Endodermal cell (in vitro differentiated cells): ENCODE data around the gene RORB. TPM values are rescaled to one million over a fixed set of nuclear protein-coding genes. Genes with fewer than 3 reads are reported as not detected.

Experiments
- DNase-seq: peaks from one replicate; pipeline ENCODE4 v3.0.0-alpha.2; 2017
- H3K27ac ChIP-seq: 2 replicates; pipeline ENCODE4 v1.5.1; 2013; ENCODE audit warnings: mild to moderate bottlenecking, low read depth, low read length, moderate library complexity
- H3K27me3 ChIP-seq: 2 replicates; pipeline ENCODE4 v1.6.1; 2013; ENCODE audit warnings: mild to moderate bottlenecking, low read length, moderate library complexity; ENCODE audit not compliant: insufficient read depth, control insufficient read depth, poor library complexity, severe bottlenecking
- H3K36me3 ChIP-seq: 2 replicates; pipeline ENCODE4 v1.7.0; 2013; ENCODE audit warnings: mild to moderate bottlenecking, low read length, moderate library complexity; ENCODE audit not compliant: control insufficient read depth, insufficient read depth
- H3K4me1 ChIP-seq: one replicate; pipeline ENCODE4 v1.7.0; 2013; ENCODE audit warnings: low read length; ENCODE audit not compliant: control insufficient read depth, insufficient read depth
- H3K4me3 ChIP-seq: 2 replicates; pipeline ENCODE4 v1.5.1; 2013; ENCODE audit warnings: mild to moderate bottlenecking, low read length, moderate library complexity
- H3K9ac ChIP-seq: 2 replicates; pipeline ENCODE4 v1.6.1; 2013; ENCODE audit warnings: mild to moderate bottlenecking, low read length, moderate library complexity; ENCODE audit not compliant: poor library complexity, severe bottlenecking; ENCODE audit errors: extremely low read depth
- H3K9me3 ChIP-seq: 2 replicates; pipeline ENCODE4 v1.6.1; 2013; ENCODE audit warnings: mild to moderate bottlenecking, low read length, moderate library complexity; ENCODE audit not compliant: control insufficient read depth
- H3K27ac Mint-ChIP-seq: 2 replicates; pipeline ENCODE4 v1.8.0; 2020; ENCODE audit warnings: mixed read lengths
- H3K27me3 Mint-ChIP-seq: 2 replicates; pipeline ENCODE4 v1.8.0; 2021; ENCODE audit warnings: mild to moderate bottlenecking, mixed read lengths; ENCODE audit not compliant: insufficient read depth
- H3K36me3 Mint-ChIP-seq: 2 replicates; pipeline ENCODE4 v1.8.0; 2020; ENCODE audit warnings: low read depth, mixed read lengths
- H3K4me1 Mint-ChIP-seq: 2 replicates; pipeline ENCODE4 v1.8.0; 2020; ENCODE audit warnings: mixed read lengths
- H3K4me3 Mint-ChIP-seq: 2 replicates; pipeline ENCODE4 v1.8.0; 2020; ENCODE audit warnings: mild to moderate bottlenecking, moderate library complexity, mixed read lengths
- H3K9me3 Mint-ChIP-seq: 2 replicates; pipeline ENCODE4 v1.8.0; 2020; ENCODE audit warnings: mild to moderate bottlenecking, mixed read lengths
- CTCF ChIP-seq: fragments of 200-600 bp; sonication (generic); conservative IDR thresholded peaks from 2 replicates; pipeline ENCODE4 v1.5.0; 2021; ENCODE audit warnings: antibody characterized with exemption, mild to moderate bottlenecking
- WGBS, 2 experiments: methylation state at CpG; one replicate each; pipeline versions ENCODE4 v1.1.5 to v1.1.7; 2013; ENCODE audit warnings: missing lambda C conversion rate in 2 of 2, mixed read lengths in 1 of 2; ENCODE audit not compliant: insufficient coverage in 1 of 2, insufficient read length in 1 of 2; 5-methylcytosine and 5-hydroxymethylcytosine counted together
- total RNA-seq, 2 donors: library from RNA; stranded (reverse); fragmentation: NEBNext Ultra II Directional in 1 of 2; extraction: Animal tissue kit (Norgen Biotek cat#: 25700) in 1 of 2; gene quantifications; 2 replicates in 1 of 2; 3 replicates in 1 of 2; pipeline ENCODE4 v1.2.1, GENCODE V29; 2021

Gene RORB
- total RNA-seq, 2 donors from 2014 or later, result 0.18 to 0.88 TPM

GRCh38 chr9:74503666-74504065, 6.5 kb downstream of the RORB start:
- peaks cover 39% of the 10 kb centered on the region for H3K27me3 Mint-ChIP-seq
- H3K4me1 Mint-ChIP-seq, result peaks cover 22% of the 10 kb centered on the region
- Histone ChIP-seq H3K4me3 (no peak overlapping the region), H3K27ac (no peak overlapping the region), H3K27me3 (peaks cover 37% of the 10 kb centered on the region), H3K4me1 (no peaks in the 10 kb centered on the region), H3K9ac (no peak overlapping the region), H3K9me3 (no peaks in the 10 kb centered on the region), H3K36me3 (no peaks in the 10 kb centered on the region)
- H3K27ac Mint-ChIP-seq, result no peak overlapping the region
- no peak overlapping the region for H3K4me3 Mint-ChIP-seq
- DNase-seq, result no peak
- H3K36me3 Mint-ChIP-seq, result no peaks in the 10 kb centered on the region
- no peak for TF ChIP-seq CTCF
- no peaks in the 10 kb centered on the region for H3K9me3 Mint-ChIP-seq
- 80 to 96% methylated on average over 2 of the region's 3 CpGs for WGBS, 2 experiments

- TF ChIP-seq CTCF, result no peak
- no peak for DNase-seq
- 100% methylated on average over 2 of the region's 2 CpGs; no CpG with 5 or more reads in 1 of the 2 experiments for WGBS, 2 experiments
- Histone ChIP-seq H3K36me3 (no peaks in the 10 kb centered on the region), H3K9me3 (no peaks in the 10 kb centered on the region), H3K4me3 (no peak overlapping the region), H3K9ac (no peak overlapping the region), H3K27me3 (no peaks in the 10 kb centered on the region), H3K27ac (no peak overlapping the region), H3K4me1 (no peaks in the 10 kb centered on the region)
- Mint-ChIP-seq H3K4me3 (no peak overlapping the region), H3K27me3 (no peaks in the 10 kb centered on the region), H3K27ac (no peak overlapping the region), H3K4me1 (peaks cover 3% of the 10 kb centered on the region), H3K36me3 (no peaks in the 10 kb centered on the region), H3K9me3 (no peaks in the 10 kb centered on the region)
Measured at GRCh38 chr9:74511333-74511732, 14.2 kb downstream of the RORB start.

GRCh38 chr9:74512416-74512815, 15.3 kb downstream of the RORB start:
- no peak overlapping the region for H3K27ac Mint-ChIP-seq
- no peaks in the 10 kb centered on the region for H3K36me3 ChIP-seq
- no peak for DNase-seq
- H3K4me3 ChIP-seq, result no peak overlapping the region
- 77 to 100% methylated on average over 1 of the region's 1 CpG for WGBS, 2 experiments
- H3K4me1 ChIP-seq, result no peaks in the 10 kb centered on the region
- H3K9me3 Mint-ChIP-seq, result no peaks in the 10 kb centered on the region
- no peaks in the 10 kb centered on the region for H3K27me3 ChIP-seq
- no peak overlapping the region for H3K9ac ChIP-seq
- TF ChIP-seq CTCF, result no peak
- H3K4me3 Mint-ChIP-seq, result no peak overlapping the region
- peaks cover 3% of the 10 kb centered on the region for H3K4me1 Mint-ChIP-seq
- no peaks in the 10 kb centered on the region for H3K36me3 Mint-ChIP-seq
- no peak overlapping the region for H3K27ac ChIP-seq
- no peaks in the 10 kb centered on the region for H3K9me3 ChIP-seq
- no peaks in the 10 kb centered on the region for H3K27me3 Mint-ChIP-seq
